SK-N-SH (cell line): ENCODE measurements around the gene RELT. TPM values are rescaled to one million over a fixed set of nuclear protein-coding genes. Genes with fewer than 3 reads are reported as not detected.

Experiments
- CTCF ChIA-PET: fragments of 300-600, 350-600 bp; formaldehyde crosslinking; extraction: SDS; loops from one replicate; lab custom pipeline; 2021; lab: Yijun Ruan, JAX
- POLR2A ChIA-PET: fragments of 350-600 bp; sonication (Branson Sonifier 250); formaldehyde crosslinking; extraction: SDS; loops from one replicate; lab custom pipeline; 2020; ENCODE audit warnings: antibody characterized with exemption, inconsistent platforms; lab: Yijun Ruan, JAX
- DNase-seq: peaks from one replicate; pipeline ENCODE4 v3.0.0; 2012
- H2AFZ ChIP-seq: fragments of 200-600 bp; sonication (generic); 2 replicates; pipeline ENCODE4 v1.8.1; 2016; ENCODE audit warnings: antibody characterized with exemption, mild to moderate bottlenecking, low read depth
- H3F3A ChIP-seq: fragments of 200-600 bp; sonication (generic); replicated peaks from 2 replicates; pipeline ENCODE3; 2016; ENCODE audit warnings: antibody characterized with exemption, mild to moderate bottlenecking; ENCODE audit not compliant: insufficient read depth
- H3K27ac ChIP-seq, 2 experiments: fragments of 200-500 bp in 1 of 2; fragments of 200-600 bp in 1 of 2; sonication (Bioruptor generic) in 1 of 2; sonication (generic), shearing (Covaris generic) in 1 of 2; 2 replicates each; pipeline versions ENCODE4 v1.5.1 to v1.6.1; 2014 to 2016; ENCODE audit warnings: low read depth in 2 of 2, inconsistent platforms in 1 of 2, low read length in 1 of 2, mild to moderate bottlenecking in 1 of 2, mixed read lengths in 1 of 2
- H3K27me3 ChIP-seq: fragments of 200-600 bp; sonication (generic), shearing (Covaris generic); 2 replicates; pipeline ENCODE4 v1.6.1; 2016; ENCODE audit warnings: mixed run types; ENCODE audit not compliant: insufficient read depth
- H3K36me3 ChIP-seq, 2 experiments: fragments of 200-500 bp in 1 of 2; fragments of 200-600 bp in 1 of 2; sonication (Bioruptor generic) in 1 of 2; sonication (generic) in 1 of 2; replicated peaks in 1 of 2; 2 replicates each; pipeline versions ENCODE3 to v1.5.1; 2014 to 2016; ENCODE audit warnings: low read length in 1 of 2, mild to moderate bottlenecking in 1 of 2; ENCODE audit not compliant: insufficient read depth in 2 of 2, control insufficient read depth in 1 of 2
- H3K4me1 ChIP-seq, 2 experiments: fragments of 200-500 bp in 1 of 2; fragments of 200-600 bp in 1 of 2; sonication (Bioruptor generic) in 1 of 2; sonication (generic), shearing (Covaris generic) in 1 of 2; 2 replicates each; pipeline versions ENCODE4 v1.5.1 to v1.6.1; 2014 to 2016; ENCODE audit warnings: low read depth in 1 of 2, low read length in 1 of 2, mixed run types in 1 of 2; ENCODE audit not compliant: insufficient read depth in 2 of 2, control insufficient read depth in 1 of 2
- H3K4me2 ChIP-seq: fragments of 200-600 bp; sonication (generic), shearing (Covaris generic); 2 replicates; pipeline ENCODE4 v1.6.1; 2017; ENCODE audit warnings: mixed run types
- H3K4me3 ChIP-seq, 2 experiments: fragments of 200-500 bp in 1 of 2; fragments of 200-600 bp in 1 of 2; sonication (Bioruptor generic) in 1 of 2; sonication (generic), shearing (Covaris generic) in 1 of 2; 2 replicates each; pipeline versions ENCODE4 v1.5.1 to v1.8.1; 2014 to 2016; ENCODE audit warnings: low read depth in 2 of 2, inconsistent platforms in 1 of 2, low read length in 1 of 2, mild to moderate bottlenecking in 1 of 2, mixed read lengths in 1 of 2, moderate library complexity in 1 of 2
- H3K79me2 ChIP-seq: fragments of 200-600 bp; sonication (generic); 2 replicates; pipeline ENCODE4 v1.8.1; 2017; ENCODE audit warnings: mild to moderate bottlenecking; ENCODE audit not compliant: insufficient read depth
- H3K9ac ChIP-seq: fragments of 200-600 bp; sonication (generic); 2 replicates; pipeline ENCODE4 v1.6.1; 2017; ENCODE audit warnings: mixed run types
- H3K9me2 ChIP-seq: fragments of 200-600 bp; sonication (generic); 2 replicates; pipeline ENCODE4 v1.6.1; 2017; ENCODE audit warnings: mixed run types
- H3K9me3 ChIP-seq: fragments of 200-600 bp; sonication (generic); 2 replicates; pipeline ENCODE4 v1.6.1; 2017; ENCODE audit warnings: mixed run types, mild to moderate bottlenecking, moderate library complexity
- H4K20me1 ChIP-seq: fragments of 200-600 bp; sonication (generic); 2 replicates; pipeline ENCODE4 v1.6.1; 2017; ENCODE audit warnings: mild to moderate bottlenecking, mixed run types; ENCODE audit not compliant: insufficient read depth
- CTCF ChIP-seq: fragments of 200-600 bp; sonication (generic); IDR thresholded peaks from 2 replicates; pipeline ENCODE4 v1.6.1; 2017; ENCODE audit warnings: antibody characterized with exemption, mild to moderate bottlenecking, moderate library complexity
- EP300 ChIP-seq, 2 experiments: IDR thresholded peaks; 2 replicates each; pipeline versions ENCODE4 v1.4.0 to v1.6.1; 2012; ENCODE audit warnings: borderline replicate concordance in 1 of 2, low read depth in 1 of 2, low read length in 1 of 2
- FOSL2 ChIP-seq: IDR thresholded peaks from 2 replicates; pipeline ENCODE4 v1.4.0; 2012; ENCODE audit warnings: low read depth, mild to moderate bottlenecking, moderate library complexity, borderline replicate concordance
- FOXM1 ChIP-seq: IDR thresholded peaks from 2 replicates; pipeline ENCODE4 v1.4.0; 2012; ENCODE audit warnings: low read depth, mild to moderate bottlenecking
- GATA2 ChIP-seq: sonication (generic); formaldehyde crosslinking; IDR thresholded peaks from 2 replicates; pipeline ENCODE4 v1.5.0; 2020; ENCODE audit warnings: mild to moderate bottlenecking, missing genetic modification reagents
- MXI1 ChIP-seq: IDR thresholded peaks from 2 replicates; pipeline ENCODE4 v1.6.1; 2012; ENCODE audit warnings: mild to moderate bottlenecking, low read depth, low read length, improper control_type of control experiment
- NFIC ChIP-seq: IDR thresholded peaks from 2 replicates; pipeline ENCODE4 v1.4.0; 2012; ENCODE audit warnings: borderline replicate concordance
- POLR2AphosphoS5 ChIP-seq: IDR thresholded peaks from 2 replicates; pipeline ENCODE4 v1.6.1; 2012; ENCODE audit warnings: low read depth, low read length
- RAD21 ChIP-seq: IDR thresholded peaks from 2 replicates; pipeline ENCODE4 v1.6.1; 2012; ENCODE audit warnings: mild to moderate bottlenecking, low read length
- SMC3 ChIP-seq: IDR thresholded peaks from 2 replicates; pipeline ENCODE4 v1.6.1; 2012; ENCODE audit warnings: low read depth, low read length, improper control_type of control experiment
- TCF12 ChIP-seq: IDR thresholded peaks from 2 replicates; pipeline ENCODE4 v1.4.0; 2012
- TEAD4 ChIP-seq: IDR thresholded peaks from 2 replicates; pipeline ENCODE4 v1.4.0; 2012; ENCODE audit warnings: mild to moderate bottlenecking, borderline replicate concordance; ENCODE audit not compliant: insufficient read depth
- USF2 ChIP-seq: fragments of 150-350 bp; IDR thresholded peaks from 2 replicates; pipeline ENCODE4 v1.6.1; 2017; ENCODE audit warnings: antibody characterized with exemption, low read length, low read depth, borderline replicate concordance
- YY1 ChIP-seq: IDR thresholded peaks from 2 replicates; pipeline ENCODE4 v1.4.0; 2012; ENCODE audit warnings: low read depth, mild to moderate bottlenecking
- WGBS: methylation state at CpG from one replicate; pipeline ENCODE4 v1.1.6; 2017; ENCODE audit warnings: low lambda C conversion rate; 5-methylcytosine and 5-hydroxymethylcytosine counted together
- polyA plus RNA-seq, 3 experiments: library from polyadenylated mRNA; depleted of rRNA; stranded (reverse); fragments of >200 nt; gene quantifications; 2 replicates each; pipeline ENCODE4 v1.2.3, GENCODE V29; 2012

The RELT gene
- polyA plus RNA-seq, 1 of the 3 experiments (the other 2 are of a cell fraction): 4.3 TPM

GRCh38 chr11:73331138-73331916, 44.9 kb upstream of the RELT start:
- POLR2A ChIA-PET: interaction anchor here (0.7 kb wide), 1 partner anchor 19 kb away, joined by 3 read pairs; no protein-coding TSS in a partner anchor
- H3K9ac ChIP-seq: no peak overlapping the region; the same call in 1 of the 2 replicates
- DNase-seq: peak; percentile 67
- H3K27ac ChIP-seq: peak overlapping the region; percentile 68 to 98; a peak in 3 of 4 replicates
- no peaks in the 10 kb centered on the region for H3K9me2 ChIP-seq
- no peaks in the 10 kb centered on the region for H3K9me3 ChIP-seq
- no peak overlapping the region for H2AFZ ChIP-seq
- CTCF ChIA-PET: interaction anchor here (0.7 to 17.6 kb wide), 11 partner anchors 9 to 94 kb away, joined by 3 to 223 read pairs (median 3); partner anchors contain the start of gene ARHGEF17
- 0 out of 2 replicates have a peak, but pooled peaks have one; percentile 24 for TF ChIP-seq TEAD4
- TF ChIP-seq RAD21: no peak
- H3K4me1 ChIP-seq: peaks cover 72 to 73% of the 10 kb centered on the region in 2 experiments
- peaks cover 0 to 5% of the 10 kb centered on the region in 2 experiments for H3K36me3 ChIP-seq
- no peaks in the 10 kb centered on the region for H3K27me3 ChIP-seq
- H3K4me3 ChIP-seq: no peak overlapping the region
- peaks cover 91% of the 10 kb centered on the region for H3K79me2 ChIP-seq
- H3F3A ChIP-seq: peaks cover 51% of the 10 kb centered on the region
- peaks cover 18% of the 10 kb centered on the region for H4K20me1 ChIP-seq
- peak overlapping the region; percentile 80 for H3K4me2 ChIP-seq
- 40% methylated on average over 3 of the region's 4 CpGs for WGBS

- no peaks in the 10 kb centered on the region for H3K27me3 ChIP-seq
- DNase-seq: no peak
- H3F3A ChIP-seq: peaks cover 46% of the 10 kb centered on the region
- peaks cover 2 to 12% of the 10 kb centered on the region in 2 experiments for H3K36me3 ChIP-seq
- H3K4me1 ChIP-seq: peaks cover 58 to 60% of the 10 kb centered on the region in 2 experiments
- H3K4me2 ChIP-seq: peak overlapping the region; percentile 80
- H4K20me1 ChIP-seq: peaks cover 28% of the 10 kb centered on the region
- no peaks in the 10 kb centered on the region for H3K9me2 ChIP-seq
- H3K9me3 ChIP-seq: no peaks in the 10 kb centered on the region
- no peak for TF ChIP-seq SMC3
- no peak for TF ChIP-seq TCF12
- TF ChIP-seq EP300 (IDR thresholded peaks at IDR 0.05; ENCODE audit: borderline replicate concordance in 1 of 2, low read depth in 1 of 2, low read length in 1 of 2): no peak
- TF ChIP-seq POLR2AphosphoS5: no peak
- TF ChIP-seq FOSL2: no peak
- no peak for TF ChIP-seq NFIC
- no peak for TF ChIP-seq CTCF
- TF ChIP-seq FOXM1: no peak
- no peak for TF ChIP-seq USF2
- TF ChIP-seq YY1: no peak
- no peak for TF ChIP-seq GATA2 (CRISPR knock-in tag)
- TF ChIP-seq MXI1: no peak
- TF ChIP-seq, all 33 proteins: peak for 0
- 96% methylated on average over 11 of the region's 11 CpGs for WGBS
- CTCF ChIA-PET: interaction anchor here (5.0 to 10.6 kb wide), 4 partner anchors 20 to 60 kb away, joined by 29 to 395 read pairs (median 100); partner anchors contain the start of gene ARHGEF17
- Histone ChIP-seq H3K79me2 (peaks cover 92% of the 10 kb centered on the region), H3K4me3 (no peak overlapping the region), H3K27ac (peak overlapping the region; percentile 97 to 98), H3K9ac (peak overlapping the region; percentile 65; the same call in 1 of the 2 replicates), H2AFZ (no peak overlapping the region)
- POLR2A ChIA-PET: no interaction called here
These were observed 43.0 kb upstream of the RELT start for GRCh38 chr11:73333173-73333572.
